ENCODE data around the gene TTC28. TPM values are rescaled to one million over a fixed set of nuclear protein-coding genes. Genes with fewer than 3 reads are reported as not detected.

Gene TTC28
- total RNA-seq, 1 donor from 2014 or later, result 24.5 TPM

GRCh38 chr22:28025333-28025732 is 654.3 kb downstream of the TTC28 start:
- Histone ChIP-seq H3K4me3 (no peak overlapping the region), H3K36me3 (peaks cover 0 to 3% of the 10 kb centered on the region in 2 donors), H3K27me3 (no peaks in the 10 kb centered on the region), H3K27ac (no peak overlapping the region), H3K9me3 (no peaks in the 10 kb centered on the region), H3K4me1 (peaks cover 0 to 27% of the 10 kb centered on the region in 2 donors)
- peak in 1 of 2 donors; percentile 41 for DNase-seq (ENCODE audit: low spot score in 2 of 2)
- intact Hi-C loops (cut with DNase I), result loop anchor here (10.0 kb wide), 1 partner anchor 419 kb away; no protein-coding TSS in a partner anchor
- no peak for TF ChIP-seq CTCF (IDR thresholded peaks at IDR 0.05)

- Histone ChIP-seq H3K4me3 (no peak overlapping the region), H3K36me3 (peaks cover 0 to 3% of the 10 kb centered on the region in 2 donors), H3K4me1 (peaks cover 0 to 22% of the 10 kb centered on the region in 2 donors), H3K9me3 (no peaks in the 10 kb centered on the region), H3K27ac (no peak overlapping the region), H3K27me3 (no peaks in the 10 kb centered on the region)
- no peak for TF ChIP-seq CTCF (IDR thresholded peaks at IDR 0.05)
- DNase-seq (ENCODE audit: low spot score in 2 of 2), result peak in 1 of 2 donors; percentile 44
- intact Hi-C loops (cut with DNase I), result loop anchor here (10.0 kb wide), 1 partner anchor 420 kb away; no protein-coding TSS in a partner anchor
Measured at GRCh38 chr22:28024422-28024888, 655.2 kb downstream of the TTC28 start.

- TF ChIP-seq CTCF (IDR thresholded peaks at IDR 0.05), result no peak
- DNase-seq (ENCODE audit: low spot score in 2 of 2), result peak in 1 of 2 donors; percentile 18
- Histone ChIP-seq H3K36me3 (peaks cover 0 to 3% of the 10 kb centered on the region in 2 donors), H3K4me3 (no peak overlapping the region), H3K27me3 (no peaks in the 10 kb centered on the region), H3K27ac (no peak overlapping the region), H3K9me3 (no peaks in the 10 kb centered on the region), H3K4me1 (peaks cover 0 to 15% of the 10 kb centered on the region in 2 donors)
- intact Hi-C loops (cut with DNase I), result loop anchor here (10.0 kb wide), 1 partner anchor 421 kb away; no protein-coding TSS in a partner anchor
Measured at GRCh38 chr22:28023774-28024173, 655.9 kb downstream of the TTC28 start.

GRCh38 chr22:28023036-28023435 is 656.6 kb downstream of the TTC28 start:
- Histone ChIP-seq H3K36me3 (peaks cover 0 to 3% of the 10 kb centered on the region in 2 donors), H3K27me3 (no peaks in the 10 kb centered on the region), H3K9me3 (no peaks in the 10 kb centered on the region), H3K27ac (no peak overlapping the region), H3K4me3 (no peak overlapping the region), H3K4me1 (peaks cover 0 to 8% of the 10 kb centered on the region in 2 donors)
- intact Hi-C loops (cut with DNase I), result loop anchor here (10.0 kb wide), 1 partner anchor 422 kb away; no protein-coding TSS in a partner anchor
- TF ChIP-seq CTCF (IDR thresholded peaks at IDR 0.05), result no peak
- peak in 1 of 2 donors; percentile 31 for DNase-seq (ENCODE audit: low spot score in 2 of 2)

- TF ChIP-seq CTCF (IDR thresholded peaks at IDR 0.05), result no peak
- no peak overlapping the region for H3K27ac ChIP-seq
- intact Hi-C loops (cut with DNase I), result loop anchor here (10.0 kb wide), 1 partner anchor 423 kb away; no protein-coding TSS in a partner anchor
- H3K4me1 ChIP-seq, result peaks cover 0 to under 1% of the 10 kb centered on the region in 2 donors
- H3K36me3 ChIP-seq, result peaks cover 0 to 3% of the 10 kb centered on the region in 2 donors
- H3K4me3 ChIP-seq, result no peak overlapping the region
- no peaks in the 10 kb centered on the region for H3K9me3 ChIP-seq
- DNase-seq (ENCODE audit: low spot score in 2 of 2), result peak in 1 of 2 donors; percentile 37
- no peaks in the 10 kb centered on the region for H3K27me3 ChIP-seq
Measured at GRCh38 chr22:28021998-28022660, 657.5 kb downstream of the TTC28 start.
